SKM-1 treated with dmso at 0.1 percent for 144 hours (cell line): ENCODE data around the gene PRR35.

Experiments used
- DNase-seq: peaks from one replicate; lab custom pipeline; 2025; ENCODE audit not compliant: unreplicated experiment; lab: John Stamatoyannopoulos, UW

PRR35 gene

DNA sequence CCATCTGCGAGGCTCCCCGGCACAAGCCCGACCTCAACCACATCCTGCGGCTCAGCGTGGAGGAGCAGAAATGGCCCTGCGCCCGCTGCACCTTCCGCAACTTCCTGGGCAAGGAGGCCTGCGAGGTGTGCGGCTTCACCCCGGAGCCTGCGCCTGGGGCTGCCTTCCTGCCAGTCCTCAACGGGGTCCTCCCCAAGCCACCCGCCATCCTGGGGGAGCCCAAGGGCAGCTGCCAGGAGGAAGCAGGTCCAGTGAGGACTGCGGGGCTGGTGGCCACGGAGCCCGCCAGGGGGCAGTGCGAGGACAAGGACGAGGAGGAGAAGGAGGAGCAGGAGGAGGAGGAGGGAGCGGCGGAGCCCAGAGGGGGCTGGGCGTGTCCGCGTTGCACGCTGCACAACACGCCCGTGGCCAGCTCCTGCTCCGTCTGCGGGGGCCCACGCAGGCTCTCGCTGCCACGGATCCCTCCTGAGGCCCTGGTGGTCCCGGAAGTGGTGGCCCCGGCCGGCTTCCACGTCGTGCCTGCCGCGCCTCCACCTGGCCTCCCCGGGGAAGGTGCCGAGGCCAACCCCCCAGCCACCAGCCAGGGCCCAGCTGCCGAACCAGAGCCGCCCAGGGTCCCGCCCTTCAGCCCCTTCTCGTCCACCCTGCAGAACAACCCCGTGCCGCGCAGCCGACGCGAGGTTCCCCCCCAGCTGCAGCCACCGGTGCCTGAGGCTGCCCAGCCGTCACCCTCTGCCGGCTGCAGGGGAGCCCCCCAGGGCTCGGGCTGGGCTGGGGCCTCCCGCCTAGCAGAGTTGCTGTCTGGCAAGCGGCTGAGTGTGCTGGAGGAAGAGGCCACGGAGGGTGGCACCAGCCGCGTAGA lies 13.1 kb upstream of the PRR35 start:
- DNase-seq: no peak

DNA sequence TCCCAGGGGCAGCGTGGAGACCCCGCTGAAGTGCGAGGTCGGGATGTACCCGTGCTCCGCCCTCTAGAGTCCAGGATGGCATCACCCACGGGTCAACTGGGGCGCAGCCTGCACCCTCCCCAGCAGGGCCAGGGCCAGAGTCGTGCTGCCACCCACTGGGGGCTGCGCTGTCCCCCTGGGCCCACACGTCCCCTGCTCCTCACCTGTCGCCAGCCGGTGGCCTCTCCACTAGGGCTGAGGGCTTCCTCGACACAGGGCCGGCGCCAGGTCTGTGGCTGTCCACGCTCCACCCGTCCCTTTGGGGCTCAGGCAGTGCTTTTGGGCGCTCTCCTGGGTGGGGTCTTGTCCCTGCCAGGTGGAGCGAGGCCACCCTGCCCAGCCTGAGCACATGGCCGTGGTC lies 11.6 kb upstream of the PRR35 start:
- DNase-seq: no peak

DNA sequence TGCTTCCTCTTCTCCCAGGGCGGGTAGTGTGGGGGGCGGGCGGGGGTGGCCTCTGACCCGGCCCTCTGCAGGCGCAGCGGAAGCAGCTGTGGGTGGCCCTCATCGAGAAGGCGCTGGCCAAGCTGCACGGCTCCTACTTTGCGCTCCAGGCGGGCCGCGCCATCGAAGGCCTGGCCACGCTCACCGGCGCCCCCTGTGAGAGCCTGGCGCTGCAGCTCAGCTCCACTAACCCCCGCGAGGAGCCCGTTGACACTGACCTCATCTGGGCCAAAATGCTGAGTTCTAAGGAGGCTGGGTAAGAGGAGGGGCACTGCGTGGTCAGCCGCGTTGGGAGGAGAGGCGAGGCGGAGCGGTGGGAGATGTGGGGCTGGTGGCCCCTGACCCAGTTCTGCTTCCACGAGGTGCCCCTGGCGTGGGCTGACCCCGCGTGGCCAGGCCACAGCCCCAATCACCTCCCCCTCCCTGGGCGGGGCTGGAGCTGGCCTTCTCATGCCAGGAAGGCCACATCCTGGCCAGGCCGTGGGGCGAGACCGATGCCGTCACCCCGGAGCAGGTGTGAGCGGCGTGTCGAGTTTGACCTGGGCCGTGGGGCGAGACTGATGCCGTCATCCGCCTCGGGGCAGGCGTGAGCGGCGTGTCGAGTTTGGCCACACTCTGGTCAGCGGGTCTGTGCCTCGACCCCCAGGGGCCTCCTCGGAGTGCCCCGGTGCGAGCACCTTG lies 10.5 kb upstream of the PRR35 start:
- no peak for DNase-seq

DNA sequence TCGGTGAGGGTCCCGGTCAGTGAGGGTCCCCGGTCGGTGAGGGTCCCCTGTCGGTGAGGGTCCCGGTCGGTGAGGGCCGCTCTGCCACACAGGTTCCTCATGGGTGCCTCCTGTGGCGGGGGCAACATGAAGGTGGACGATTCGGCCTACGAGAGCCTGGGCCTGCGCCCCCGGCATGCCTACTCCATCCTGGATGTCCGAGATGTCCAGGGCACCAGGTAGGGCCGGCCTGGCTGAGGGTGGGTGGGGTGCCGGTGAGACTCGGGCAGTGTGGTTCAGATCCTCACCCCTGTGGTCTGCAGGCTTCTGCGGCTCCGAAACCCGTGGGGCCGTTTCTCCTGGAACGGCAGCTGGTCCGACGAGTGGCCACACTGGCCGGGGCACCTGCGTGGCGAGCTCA lies 9.0 kb upstream of the PRR35 start:
- DNase-seq: no peak

DNA sequence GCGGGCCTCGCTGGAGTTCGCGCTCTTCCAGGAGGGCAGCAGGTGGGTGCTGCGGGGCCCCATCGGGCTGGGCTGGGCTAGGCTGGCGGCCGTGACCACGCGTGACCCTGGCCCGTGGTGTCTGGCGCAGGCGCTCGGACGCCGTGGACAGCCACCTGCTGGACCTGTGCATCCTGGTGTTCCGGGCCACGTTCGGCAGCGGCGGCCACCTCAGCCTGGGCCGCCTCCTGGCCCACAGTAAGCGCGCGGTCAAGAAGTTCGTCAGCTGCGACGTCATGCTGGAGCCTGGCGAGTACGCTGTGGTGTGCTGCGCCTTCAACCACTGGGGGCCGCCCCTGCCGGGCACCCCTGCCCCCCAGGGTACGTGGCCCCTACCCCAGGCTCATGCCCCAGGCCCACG lies 8.0 kb upstream of the PRR35 start:
- no peak for DNase-seq

DNA sequence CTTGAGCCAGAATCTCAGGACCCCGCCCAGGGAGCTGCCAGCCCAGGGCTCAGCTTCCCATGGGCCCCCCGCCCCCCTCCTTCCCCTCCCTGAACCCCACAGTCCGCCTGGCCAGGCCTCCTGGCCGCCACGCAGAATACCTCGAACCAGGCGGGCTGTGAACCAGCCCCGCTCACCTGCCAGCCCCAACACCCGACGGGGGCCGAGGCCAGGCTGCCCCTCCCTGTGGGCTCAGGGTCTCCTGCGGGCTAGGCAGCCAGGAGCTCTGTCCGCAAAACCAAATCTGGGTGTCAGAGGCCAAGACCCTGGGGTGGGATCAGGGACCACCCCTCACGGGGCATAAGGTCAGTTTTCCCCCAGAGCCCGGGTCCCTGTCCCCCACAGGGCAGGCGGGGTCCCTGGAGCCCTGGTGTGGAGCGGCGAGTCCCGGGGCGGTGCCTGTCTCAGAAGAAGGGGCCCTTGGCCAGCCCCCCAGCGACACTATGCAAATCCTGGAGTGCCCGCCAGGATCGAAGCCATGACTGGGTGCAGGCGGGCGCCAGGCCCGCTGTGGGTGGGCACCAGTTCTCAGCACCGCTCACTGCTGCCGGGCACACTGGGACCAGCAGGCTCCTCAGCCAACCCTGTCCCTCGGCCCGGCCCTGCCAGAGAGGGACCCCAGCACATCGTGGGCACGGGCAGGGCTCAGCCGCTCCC lies 6.4 kb upstream of the PRR35 start:
- DNase-seq: no peak

DNA sequence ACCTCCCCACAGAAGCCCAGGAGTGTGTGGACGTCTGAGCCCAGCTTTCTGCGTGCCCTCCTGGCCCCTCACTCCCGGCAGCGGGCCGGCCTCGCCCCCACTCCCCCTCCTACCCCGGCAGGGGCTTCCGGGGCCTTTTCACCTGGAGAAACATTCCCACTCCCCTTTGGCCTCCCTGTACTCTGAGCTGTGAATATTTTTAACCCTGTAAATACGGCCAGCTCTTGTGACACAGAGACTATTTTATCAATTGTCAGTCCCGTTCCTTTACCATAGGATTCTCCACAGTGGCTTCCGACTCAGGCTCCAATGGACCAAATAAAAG lies 5.9 kb upstream of the PRR35 start:
- DNase-seq: no peak

DNA sequence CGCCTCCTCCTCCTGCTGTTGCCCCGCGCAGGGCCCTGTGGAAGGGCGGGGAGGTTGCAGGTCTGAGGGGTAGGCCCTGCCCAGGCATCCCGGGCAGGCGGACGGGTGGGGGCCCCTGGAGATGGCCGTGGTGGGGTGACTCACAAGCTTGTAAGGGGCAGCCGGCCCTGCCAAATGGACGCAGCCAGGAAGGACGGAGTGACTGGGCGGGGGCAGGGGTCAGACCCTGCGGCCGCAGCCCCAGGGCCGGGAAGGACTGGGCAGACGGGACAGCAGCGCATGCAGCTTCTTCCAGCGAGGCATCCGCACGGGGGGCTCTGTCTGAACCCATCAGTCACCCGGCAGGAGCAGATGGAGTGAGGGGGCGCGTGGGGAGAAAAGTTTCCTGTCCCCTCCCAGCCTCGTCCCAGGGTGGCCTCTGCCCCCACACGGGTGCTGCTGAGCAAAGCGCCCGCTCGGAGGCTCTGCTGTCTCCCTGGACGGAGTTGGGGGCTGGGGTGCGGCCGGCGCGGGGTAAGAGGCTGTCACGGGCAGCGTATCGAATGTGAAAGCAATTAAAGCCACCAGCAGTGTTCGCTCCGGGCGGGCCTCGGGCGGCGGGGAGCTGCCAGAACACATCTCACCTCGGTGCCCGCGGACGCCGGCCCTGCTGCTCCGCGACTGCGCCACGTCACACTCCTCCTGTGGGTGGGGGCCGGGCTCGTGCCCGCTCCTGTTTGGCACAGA lies 5.4 kb upstream of the PRR35 start:
- no peak for DNase-seq

DNA sequence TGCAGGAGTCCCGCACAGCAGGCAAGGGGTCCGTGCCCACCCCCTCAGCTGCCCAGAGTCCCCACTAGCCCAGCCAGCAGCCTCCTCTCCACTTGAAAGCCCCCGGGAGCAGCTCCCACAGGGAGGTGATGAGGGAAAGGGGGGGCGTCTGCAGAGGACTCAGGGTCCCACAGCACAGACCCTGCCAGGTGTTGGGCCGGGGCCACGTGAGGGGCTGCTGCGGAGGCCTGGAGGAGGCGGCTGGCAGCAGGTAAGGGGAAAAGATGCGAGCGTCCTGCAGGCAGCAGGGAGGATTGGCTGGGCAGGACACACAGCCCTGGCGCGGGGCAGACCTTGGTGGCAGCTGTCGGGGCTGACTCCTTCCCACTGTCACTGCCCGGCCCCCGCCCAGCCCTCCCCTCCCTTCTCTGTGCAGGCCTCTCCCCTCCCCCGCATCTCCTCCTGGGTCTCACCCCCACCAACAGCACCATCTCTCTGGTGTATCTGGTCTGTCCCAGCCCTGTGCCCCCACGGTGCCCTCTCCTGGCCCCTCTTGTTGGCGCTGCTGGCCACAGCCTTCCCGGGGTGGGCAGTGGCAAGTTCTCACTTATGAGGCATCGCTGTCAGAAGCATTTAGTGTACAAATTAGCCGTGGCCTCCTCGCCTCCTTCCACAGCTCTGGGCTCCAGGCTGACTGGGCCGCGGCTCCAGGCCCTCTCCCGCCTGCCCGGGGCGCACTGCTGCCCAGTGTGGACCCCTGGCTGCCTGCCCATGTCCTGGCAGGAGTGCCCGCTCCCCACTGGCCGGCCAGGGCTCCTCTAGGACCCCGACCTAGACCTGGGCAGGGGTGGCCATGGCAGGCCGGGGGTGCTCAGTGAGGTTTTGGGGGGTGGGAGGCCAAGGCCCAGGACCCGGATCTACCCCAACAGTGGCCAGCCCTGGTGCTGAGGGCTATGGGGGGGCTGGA lies 4.4 kb upstream of the PRR35 start:
- no peak for DNase-seq

DNA sequence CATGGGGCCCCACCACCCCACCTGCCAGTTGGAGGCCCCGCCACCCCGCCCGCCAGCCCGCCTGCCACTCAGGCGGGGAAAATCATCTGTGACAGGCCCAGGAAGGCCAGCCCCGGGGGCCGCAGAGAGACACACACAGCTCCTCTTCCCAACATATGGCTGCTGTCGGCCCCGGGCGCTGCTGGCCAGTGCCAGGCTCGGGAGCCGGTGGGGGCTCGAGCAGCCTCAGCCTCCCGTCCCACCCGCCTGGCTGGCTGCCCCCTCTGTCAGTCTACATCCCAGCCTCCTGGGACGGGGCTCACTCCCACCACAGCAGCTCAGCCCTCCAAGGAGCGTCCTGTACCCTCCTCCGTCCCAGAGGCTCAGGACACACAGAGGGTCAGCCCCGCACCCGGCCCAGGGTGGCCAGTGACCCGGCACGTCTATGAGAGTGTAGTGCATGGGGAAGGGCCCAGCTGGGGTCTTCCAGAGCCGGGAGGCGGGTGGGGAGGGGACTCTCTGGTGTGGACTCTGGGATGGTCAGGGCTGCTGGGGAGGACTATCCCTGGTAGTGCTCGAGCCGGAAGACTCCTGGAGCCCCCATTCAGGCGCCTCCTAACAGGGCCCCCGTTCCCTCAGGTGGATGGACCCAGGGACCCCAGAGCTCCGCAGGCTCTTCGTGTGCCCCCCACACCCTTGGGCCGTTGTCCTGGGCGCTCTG lies 3.6 kb upstream of the PRR35 start:
- no peak for DNase-seq

DNA sequence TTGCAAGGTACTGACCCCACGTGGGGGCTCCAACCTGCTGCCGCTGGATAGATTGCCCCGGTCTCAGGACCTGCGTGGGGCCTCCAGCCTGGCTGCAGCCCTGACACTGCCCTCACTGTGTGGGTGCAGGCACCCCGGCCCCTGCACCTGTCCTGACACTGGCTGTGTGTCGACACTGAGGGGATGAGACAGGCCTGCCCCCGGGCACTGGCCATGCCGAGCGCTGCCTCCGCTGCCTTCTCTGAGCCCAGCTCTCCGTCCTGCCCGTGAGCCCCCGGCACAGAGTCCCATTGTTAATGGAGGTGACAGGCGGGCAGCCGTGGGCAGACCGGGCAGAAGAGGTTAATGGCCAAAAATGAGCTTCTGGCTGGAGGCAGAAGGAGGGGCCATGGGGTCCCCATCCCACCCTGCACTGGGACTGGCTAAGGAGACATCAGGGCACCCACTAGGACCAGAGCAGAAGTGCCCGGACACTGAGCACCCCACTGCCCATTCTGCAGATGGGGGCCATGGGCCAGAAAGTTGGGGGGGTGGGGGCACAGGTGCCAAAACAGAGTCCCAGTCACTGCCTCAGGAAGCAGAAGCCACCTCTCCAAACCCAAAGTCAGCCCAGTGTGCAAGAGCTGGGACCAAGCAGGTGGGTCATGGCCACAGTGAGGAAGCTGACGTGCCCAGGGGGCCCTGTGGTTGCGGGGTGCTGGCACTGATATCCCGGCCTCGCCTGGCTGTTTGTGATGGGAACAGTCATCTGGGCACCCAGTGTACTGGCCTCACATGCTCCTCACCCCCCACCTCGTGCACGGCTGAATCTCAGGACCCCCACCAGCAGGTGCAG lies 2.5 kb upstream of the PRR35 start:
- no peak for DNase-seq

DNA sequence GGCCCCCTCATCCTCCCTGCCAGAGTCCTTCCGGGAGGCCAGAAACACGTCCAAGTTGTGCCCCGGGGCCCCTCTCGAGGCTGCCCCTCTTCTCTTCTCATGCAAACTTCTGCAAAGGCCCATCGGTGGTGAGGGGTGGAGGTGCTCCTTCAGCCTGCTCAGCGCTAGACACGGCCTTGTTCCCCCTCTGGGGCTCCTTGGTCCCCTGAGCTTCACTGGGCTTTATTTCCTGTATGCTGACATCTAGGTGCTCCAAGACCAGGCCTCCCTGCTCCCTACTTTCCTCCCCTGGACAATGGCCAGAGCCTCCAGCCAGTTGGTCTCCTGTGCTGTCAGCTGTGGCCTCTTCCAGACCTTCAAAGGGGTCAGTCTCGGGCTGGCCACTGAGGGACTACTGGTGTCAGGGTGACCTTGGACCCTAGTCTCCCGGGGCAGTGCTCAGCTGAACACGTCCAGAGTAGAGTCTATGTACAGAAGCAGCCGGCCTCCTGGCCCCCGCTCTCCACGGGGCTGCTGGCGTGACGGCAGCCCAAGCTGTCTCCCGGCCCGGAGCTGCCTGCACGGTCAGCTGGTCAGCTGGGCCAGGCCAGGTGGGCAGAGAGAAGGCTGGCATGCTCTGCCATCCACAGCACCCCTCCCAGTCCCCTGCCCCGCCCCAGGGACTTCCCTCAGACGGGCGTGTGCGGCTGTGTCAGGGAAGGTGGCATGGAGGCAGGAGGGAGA lies 1.7 kb upstream of the PRR35 start:
- DNase-seq: no peak

DNA sequence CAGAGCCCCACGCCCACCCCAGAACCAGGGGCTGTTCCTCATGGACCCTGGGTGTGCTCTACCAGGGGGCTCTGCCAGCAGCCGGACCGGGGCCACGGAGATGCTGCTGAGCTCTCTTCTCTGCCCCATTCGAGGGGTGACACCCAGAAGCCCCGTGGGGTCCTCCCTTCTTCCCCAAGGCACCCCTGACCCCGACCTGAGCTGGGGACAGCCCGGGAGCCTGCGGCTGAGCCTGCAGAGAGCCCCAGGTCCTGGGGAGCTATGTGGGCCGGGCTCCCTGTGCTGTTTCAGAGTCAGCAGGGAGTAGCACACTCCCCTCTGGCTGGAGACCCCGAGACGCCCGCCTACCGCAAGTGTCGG lies 1.2 kb upstream of the PRR35 start:
- DNase-seq: no peak

DNA sequence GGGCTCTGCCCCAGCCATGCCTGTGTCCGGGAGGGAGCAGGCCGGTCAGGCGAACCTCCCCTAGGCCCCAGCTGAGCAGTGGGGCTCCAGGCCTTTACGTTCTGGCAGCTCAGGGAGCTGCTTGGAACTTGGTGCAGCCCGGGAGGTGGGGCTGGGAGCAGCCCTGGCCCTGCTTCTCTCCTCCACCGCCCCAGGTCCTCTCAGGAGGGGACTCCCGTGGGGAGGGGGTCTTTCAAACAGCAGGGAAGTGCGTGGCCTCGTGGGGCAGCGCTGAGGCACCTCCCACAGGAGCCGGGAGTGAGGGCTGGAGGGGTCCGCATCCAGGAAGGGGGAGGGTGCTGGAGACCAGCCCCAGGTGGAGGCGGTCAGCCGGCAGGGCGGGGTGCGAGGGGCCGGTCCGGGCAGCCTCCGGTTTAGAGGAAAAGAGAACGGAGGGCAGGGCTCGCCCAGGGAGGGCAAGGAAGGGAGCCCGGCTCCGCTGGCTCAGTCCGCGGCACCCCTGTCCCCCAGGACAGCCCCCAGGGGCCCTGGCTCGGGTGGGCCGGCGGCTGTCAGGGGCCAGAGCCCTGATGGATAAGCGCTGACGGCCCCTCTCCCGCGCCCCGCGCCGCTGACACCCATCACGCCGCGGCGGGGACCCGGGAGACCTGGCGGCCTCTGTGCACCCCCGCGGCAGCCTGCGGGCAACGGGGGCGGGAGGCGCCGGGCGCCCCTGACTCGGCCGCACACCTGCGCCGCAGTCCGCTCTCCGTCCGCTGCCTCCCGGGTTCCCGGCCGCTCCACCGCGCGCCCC lies 587 bp upstream of the PRR35 start:
- no peak for DNase-seq

DNA sequence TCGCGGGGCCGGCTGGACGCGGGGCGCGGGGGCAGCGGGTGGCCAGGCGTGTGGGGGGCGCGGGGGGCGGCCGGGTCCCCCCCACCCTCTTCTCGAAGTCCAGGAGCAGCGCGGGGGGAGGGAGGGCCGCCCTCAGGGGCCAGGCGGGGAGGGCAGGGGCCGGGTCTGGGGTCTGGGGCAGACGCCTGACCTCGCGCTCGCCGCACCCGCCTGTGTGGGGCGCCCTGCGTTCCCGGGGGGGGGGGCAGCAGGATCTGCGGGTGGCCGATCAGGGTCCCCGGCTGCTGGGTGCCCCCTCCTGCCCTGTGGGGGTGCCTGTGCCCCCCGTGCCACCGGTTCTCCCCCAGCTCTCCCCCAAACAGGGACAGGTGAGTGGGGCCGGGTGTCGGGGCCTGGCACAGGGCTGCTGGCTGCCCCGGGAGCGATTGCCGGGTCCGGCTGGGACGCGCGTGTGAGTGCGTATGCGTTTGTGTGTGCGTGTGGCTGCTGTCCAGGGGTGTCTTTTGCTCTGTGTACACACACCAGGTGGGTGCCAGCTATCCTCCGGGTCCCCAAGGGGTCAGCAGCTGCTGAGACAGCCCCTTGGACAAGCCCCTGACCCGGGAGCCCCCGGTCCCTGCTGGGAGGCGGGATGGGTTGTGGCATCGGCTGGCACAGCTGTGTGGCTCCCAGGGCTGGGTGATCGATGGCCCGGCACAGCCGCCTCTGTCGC lies 663 bp downstream of the PRR35 start:
- DNase-seq: no peak

DNA sequence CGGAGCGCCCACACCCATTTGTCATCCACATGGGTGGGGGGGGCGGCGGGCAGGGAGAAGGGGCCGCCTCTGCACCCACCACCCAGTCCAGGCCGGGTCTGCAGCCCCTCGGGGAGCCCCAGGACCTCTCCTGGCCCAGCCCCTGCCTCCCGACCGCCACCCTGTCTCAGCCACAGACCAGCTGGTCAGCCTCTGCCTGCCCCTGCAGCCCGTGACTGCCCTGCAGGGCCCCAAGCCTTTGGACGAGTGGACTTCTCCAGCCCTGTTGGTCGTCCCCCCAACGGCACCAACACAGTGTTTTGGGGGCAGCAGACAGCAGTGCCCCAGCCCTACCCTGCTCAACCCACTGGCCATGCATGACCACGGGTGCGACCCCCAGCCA lies 1.2 kb downstream of the PRR35 start:
- DNase-seq: no peak
